Right lobe of liver (tissue), 4 donors: ENCODE data around the gene CLN3.

Experiments
- CTCF ChIP-seq, 4 donors: fragments of 200-600 bp in 3 of 4; fragments of 450-650 bp in 1 of 4; IDR thresholded peaks; one replicate each; pipeline versions ENCODE4 v1.5.1 to v1.8.0; 2016 to 2022; ENCODE audit warnings: antibody characterized with exemption in 4 of 4, mild to moderate bottlenecking in 2 of 4
- POLR2A ChIP-seq: fragments of 450-650 bp; IDR thresholded peaks from one replicate; pipeline ENCODE4 v1.6.1; 2017; ENCODE audit warnings: antibody characterized with exemption, mild to moderate bottlenecking
- donor health status: DM: no; HTN: no; CAD: no.
- donor health status: DM: no; HTN: no; CAD: no.
- donor health status: DM: no; HTN: yes; CAD: no.

GRCh38 chr16:28492511-28492910 is 637 bp upstream of the CLN3 start:
- no peak for TF ChIP-seq CTCF (IDR thresholded peaks at IDR 0.05)
- no peak for TF ChIP-seq POLR2A
